Activated B cell treated with CpG ODN at 0.5 μM for 24 hours (primary cell): ENCODE measurements around the gene TOP2A. TPM values are rescaled to one million over a fixed set of nuclear protein-coding genes. Genes with fewer than 3 reads are reported as not detected.

Experiments used
- ATAC-seq: fragments of 200-7000 bp; cut with Tn5 transposase; one replicate; pipeline ENCODE4 v1.10.0; 2021; ENCODE audit warnings: low read depth, mild to moderate bottlenecking, moderate library complexity
- CTCF ChIA-PET: fragments of 350-600 bp; sonication (Branson Sonifier 250); formaldehyde crosslinking; loops from one replicate; lab custom pipeline; 2021; ENCODE audit warnings: antibody characterized with exemption; lab: Charles Lee
- POLR2A ChIA-PET: fragments of 350-600 bp; sonication (Branson Sonifier 250); formaldehyde crosslinking; loops from one replicate; lab custom pipeline; 2021; ENCODE audit warnings: antibody characterized with exemption; lab: Charles Lee
- DNase-seq: peaks from one replicate; pipeline ENCODE4 v3.0.0; 2022
- H3K27ac Mint-ChIP-seq: one replicate; pipeline ENCODE4 v1.8.0; 2020; ENCODE audit warnings: mixed read lengths
- H3K27me3 Mint-ChIP-seq: one replicate; pipeline ENCODE4 v1.8.0; 2021; ENCODE audit warnings: mixed read lengths
- H3K36me3 Mint-ChIP-seq: one replicate; pipeline ENCODE4 v1.8.0; 2021; ENCODE audit warnings: low read depth, mixed read lengths
- H3K4me1 Mint-ChIP-seq: one replicate; pipeline ENCODE4 v1.8.0; 2021; ENCODE audit warnings: mixed read lengths
- H3K4me3 Mint-ChIP-seq: one replicate; pipeline ENCODE4 v1.8.0; 2020; ENCODE audit warnings: mild to moderate bottlenecking, mixed read lengths
- H3K9me3 Mint-ChIP-seq: one replicate; pipeline ENCODE4 v1.8.0; 2020; ENCODE audit warnings: mixed read lengths
- CTCF ChIP-seq: fragments of 200-600 bp; IDR thresholded peaks from one replicate; pipeline ENCODE4 v1.8.0; 2022; ENCODE audit warnings: antibody characterized with exemption, mild to moderate bottlenecking
- intact Hi-C: fragments of 100-400 bp; cut with micrococcal nuclease; formaldehyde crosslinking; loops from one replicate; pipeline ENCODE4 v1.15.1; 2024
- total RNA-seq: library from RNA; stranded (reverse); gene quantifications from 2 replicates; pipeline ENCODE4 v1.2.3, GENCODE V29; 2022

TOP2A gene
- total RNA-seq, 1 donor from 2014 or later: 6.6 TPM

GRCh38 chr17:40352779-40353394 lies 64.8 kb downstream of the TOP2A start:
- ATAC-seq (peak; percentile 57), DNase-seq (no peak)
- H3K4me1 Mint-ChIP-seq: peaks cover 53% of the 10 kb centered on the region
- peaks cover 67% of the 10 kb centered on the region for H3K36me3 Mint-ChIP-seq
- POLR2A ChIA-PET: interaction anchor here (0.6 to 5.3 kb wide), 8 partner anchors 11 to 1146 kb away, joined by 3 to 32 read pairs (median 5); no protein-coding TSS in a partner anchor
- CTCF ChIA-PET: interaction anchor here (1.1 to 17.0 kb wide), 5 partner anchors 27 to 262 kb away, joined by 3 to 466 read pairs (median 4); partner anchors contain the start of gene RARA
- no peak overlapping the region for H3K4me3 Mint-ChIP-seq
- no peak for TF ChIP-seq CTCF
- H3K27ac Mint-ChIP-seq: peak overlapping the region; percentile 64
- H3K9me3 Mint-ChIP-seq: no peaks in the 10 kb centered on the region
- intact Hi-C loops: no loop called here
- H3K27me3 Mint-ChIP-seq: no peaks in the 10 kb centered on the region

- peaks cover 59% of the 10 kb centered on the region for H3K4me1 Mint-ChIP-seq
- ATAC-seq: no peak
- intact Hi-C loops: no loop called here
- no peak for TF ChIP-seq CTCF
- H3K9me3 Mint-ChIP-seq: no peaks in the 10 kb centered on the region
- CTCF ChIA-PET: interaction anchor here (0.7 to 17.0 kb wide), 6 partner anchors 26 to 263 kb away, joined by 3 to 466 read pairs (median 4); partner anchors contain the start of gene RARA
- no peak overlapping the region for H3K4me3 Mint-ChIP-seq
- H3K27me3 Mint-ChIP-seq: no peaks in the 10 kb centered on the region
- peaks cover 67% of the 10 kb centered on the region for H3K36me3 Mint-ChIP-seq
- DNase-seq: no peak
- H3K27ac Mint-ChIP-seq: peak overlapping the region; percentile 54
- POLR2A ChIA-PET: interaction anchor here (0.6 to 5.3 kb wide), 10 partner anchors 26 to 1145 kb away, joined by 3 to 32 read pairs (median 5); no protein-coding TSS in a partner anchor
Measured at GRCh38 chr17:40352237-40352778, 65.4 kb downstream of the TOP2A start.

DNA sequence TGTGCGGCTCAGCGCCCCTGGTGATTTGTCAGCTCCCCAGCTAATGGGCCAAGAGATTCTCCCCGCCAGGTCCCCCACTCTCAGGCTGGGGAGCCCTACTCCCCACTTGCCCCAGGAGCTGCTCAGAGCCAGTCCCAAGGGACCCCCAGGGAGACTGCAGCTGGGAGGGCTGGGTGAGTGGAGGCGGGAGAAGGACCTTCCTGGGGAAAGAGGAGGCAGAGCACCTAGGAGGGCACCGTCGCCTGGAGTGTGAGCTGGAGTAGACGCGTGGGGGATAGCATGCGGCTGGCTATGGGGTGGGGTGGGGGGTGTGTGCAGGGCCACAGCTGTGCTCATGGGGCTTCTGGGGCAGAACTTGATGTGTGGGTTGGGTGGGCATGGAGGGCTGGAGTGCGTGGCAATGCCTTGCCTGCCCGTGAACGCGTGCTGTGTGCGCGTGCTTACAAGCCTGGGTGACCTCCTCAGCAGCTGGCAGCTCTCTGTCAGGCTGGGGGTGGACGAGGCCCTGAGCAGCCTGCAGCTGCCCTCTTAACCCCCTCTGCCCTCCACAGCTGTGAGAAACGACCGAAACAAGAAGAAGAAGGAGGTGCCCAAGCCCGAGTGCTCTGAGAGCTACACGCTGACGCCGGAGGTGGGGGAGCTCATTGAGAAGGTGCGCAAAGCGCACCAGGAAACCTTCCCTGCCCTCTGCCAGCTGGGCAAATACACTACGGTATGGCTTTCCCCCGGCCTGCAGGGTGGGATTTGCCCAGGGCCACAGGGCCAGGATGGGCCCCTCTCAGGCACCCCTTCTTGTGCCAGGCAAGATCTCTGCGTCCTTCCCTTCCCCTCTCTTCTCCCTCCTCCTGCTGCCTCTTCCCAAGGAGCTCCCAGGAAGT lies 66.1 kb downstream of the TOP2A start:
- H3K9me3 Mint-ChIP-seq: no peaks in the 10 kb centered on the region
- H3K27ac Mint-ChIP-seq: peak overlapping the region; percentile 54
- no peak for TF ChIP-seq CTCF
- ATAC-seq: no peak
- H3K36me3 Mint-ChIP-seq: peaks cover 65% of the 10 kb centered on the region
- POLR2A ChIA-PET: interaction anchor here (0.8 to 5.3 kb wide), 8 partner anchors 25 to 48 kb away, joined by 3 to 32 read pairs (median 8); no protein-coding TSS in a partner anchor
- intact Hi-C loops: no loop called here
- H3K4me1 Mint-ChIP-seq: peaks cover 66% of the 10 kb centered on the region
- no peak for DNase-seq
- CTCF ChIA-PET: interaction anchor here (0.7 to 17.0 kb wide), 5 partner anchors 25 to 86 kb away, joined by 3 to 466 read pairs (median 4); partner anchors contain the start of gene RARA
- no peak overlapping the region for H3K4me3 Mint-ChIP-seq
- no peaks in the 10 kb centered on the region for H3K27me3 Mint-ChIP-seq

DNA sequence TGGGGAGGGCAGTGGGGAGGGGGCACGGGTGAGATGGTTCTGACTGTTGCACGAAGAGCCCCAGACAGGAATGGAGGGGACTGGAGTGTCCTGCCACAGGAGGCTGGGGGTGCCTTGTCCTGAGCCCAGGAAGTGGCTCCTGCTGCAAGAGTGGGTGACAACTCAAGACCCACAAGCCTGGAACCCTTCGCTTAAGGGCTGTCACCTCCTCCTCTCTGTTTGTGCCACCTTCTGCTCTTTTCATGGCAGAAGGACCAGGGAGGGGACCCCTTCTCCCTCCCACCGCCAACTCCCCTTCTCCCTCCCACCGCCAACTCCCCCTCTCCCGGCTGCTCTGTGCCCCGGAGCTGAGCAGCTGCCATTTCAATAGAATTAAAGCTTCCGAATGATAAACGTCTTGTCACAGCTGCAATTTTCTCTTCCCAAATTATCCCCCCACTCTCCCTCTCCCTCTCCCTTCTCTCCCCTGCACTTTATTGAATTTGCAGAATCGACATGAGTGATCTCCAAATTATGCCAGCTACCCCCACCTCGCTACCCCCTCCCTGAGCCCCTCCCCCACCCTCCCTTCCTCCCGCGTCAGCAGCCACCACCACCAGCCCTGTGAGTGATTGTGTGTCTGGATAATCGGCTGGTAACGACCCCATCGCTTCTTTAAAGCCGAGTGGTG lies 66.9 kb downstream of the TOP2A start:
- no peak overlapping the region for H3K27ac Mint-ChIP-seq
- H3K9me3 Mint-ChIP-seq: no peaks in the 10 kb centered on the region
- ATAC-seq (no peak), DNase-seq (no peak)
- ChIA-PET POLR2A (interaction anchor here (0.7 to 5.3 kb wide), 6 partner anchors 24 to 1144 kb away, joined by 3 to 32 read pairs (median 7); no protein-coding TSS in a partner anchor), CTCF (interaction anchor here (1.0 to 17.0 kb wide), 2 partner anchors 34 to 46 kb away, joined by 3 to 466 read pairs; partner anchors contain the start of gene RARA)
- H3K27me3 Mint-ChIP-seq: no peaks in the 10 kb centered on the region
- H3K4me3 Mint-ChIP-seq: no peak overlapping the region
- H3K4me1 Mint-ChIP-seq: peaks cover 72% of the 10 kb centered on the region
- H3K36me3 Mint-ChIP-seq: peaks cover 61% of the 10 kb centered on the region
- TF ChIP-seq CTCF: no peak
- intact Hi-C loops: no loop called here
